GM21576 (cell line): ENCODE data around the gene OR1L8.
"Not testable (repeated sequence)": the region's sequence is repeated elsewhere in the genome, so short reads cannot be mapped to it uniquely, and the experiment has no call there.

ENCODE experiments used
- ATAC-seq: cut with Tn5 transposase; IDR thresholded peaks from one replicate; pipeline ENCODE4 v1.9.1; 2021; ENCODE audit warnings: mild to moderate bottlenecking, moderate library complexity; ENCODE audit not compliant: unreplicated experiment

The OR1L8 gene, protein sequence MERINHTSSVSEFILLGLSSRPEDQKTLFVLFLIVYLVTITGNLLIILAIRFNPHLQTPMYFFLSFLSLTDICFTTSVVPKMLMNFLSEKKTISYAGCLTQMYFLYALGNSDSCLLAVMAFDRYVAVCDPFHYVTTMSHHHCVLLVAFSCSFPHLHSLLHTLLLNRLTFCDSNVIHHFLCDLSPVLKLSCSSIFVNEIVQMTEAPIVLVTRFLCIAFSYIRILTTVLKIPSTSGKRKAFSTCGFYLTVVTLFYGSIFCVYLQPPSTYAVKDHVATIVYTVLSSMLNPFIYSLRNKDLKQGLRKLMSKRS

DNA sequence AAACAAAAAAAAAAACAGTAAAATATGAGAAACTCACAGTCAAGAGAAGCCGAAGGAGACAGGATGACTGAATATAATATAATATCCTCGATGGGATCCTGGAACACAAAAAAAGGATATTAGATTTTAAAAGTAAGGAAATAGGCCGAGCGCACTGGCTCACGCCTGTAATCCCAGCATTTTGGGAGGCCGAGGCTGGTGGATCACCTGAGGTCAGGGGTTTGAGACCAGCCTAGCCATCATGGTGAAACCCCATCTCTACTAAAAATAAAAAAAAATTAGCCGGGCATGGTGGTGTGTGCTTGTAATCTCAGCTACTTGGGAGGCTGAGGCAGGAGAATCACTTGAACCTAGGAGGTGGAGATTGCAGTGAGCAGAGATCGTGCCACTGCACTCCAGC lies at the start of gene OR1L8:
Gene OR1L8, minus strand, starts transcription at position 101 of the 400 bp plus-strand sequence. CDS start 14,907 bp downstream, outside the sequence.
- ATAC-seq: not testable (repeated sequence)

DNA sequence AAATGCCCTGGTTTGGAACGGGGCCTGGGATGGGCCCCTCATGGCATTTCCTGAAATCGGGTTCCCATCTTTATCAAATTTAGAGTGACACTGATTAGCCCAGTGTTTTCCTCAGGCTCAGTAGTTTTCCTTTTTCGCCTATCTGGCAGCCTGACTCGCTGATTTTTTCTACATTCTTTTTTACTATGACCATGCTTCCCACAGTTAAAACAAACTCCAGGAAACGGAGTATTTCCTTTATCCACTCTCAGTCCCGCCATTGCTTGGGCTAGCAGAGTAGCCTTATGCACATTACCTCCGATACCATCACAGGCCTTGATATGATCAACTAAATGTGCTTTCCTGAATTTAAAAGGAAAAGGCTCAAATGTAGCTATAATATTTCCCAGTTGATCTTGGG lies 36.8 kb upstream of the OR1L8 start:
- ATAC-seq: no peak

DNA sequence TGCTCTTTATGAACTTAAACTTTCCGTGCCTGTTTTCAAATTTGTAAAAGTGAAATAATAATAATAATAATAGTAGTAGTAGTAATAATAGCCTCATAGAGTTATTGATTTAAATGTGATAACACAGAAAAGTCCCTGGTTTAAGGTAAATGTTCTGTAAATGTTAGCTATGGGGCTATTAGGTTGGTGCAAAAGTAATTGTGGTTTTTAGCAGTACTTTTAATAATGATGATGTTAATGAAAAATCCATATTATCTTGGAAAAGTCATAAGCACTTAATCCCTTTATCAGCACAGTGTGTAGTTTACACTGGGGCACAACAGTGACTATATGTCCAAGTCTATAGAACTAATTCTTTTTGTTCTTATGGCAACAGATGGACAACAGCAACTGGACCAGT lies 31.2 kb upstream of the OR1L8 start, which contains the start of gene OR1Q1:
Gene OR1Q1, plus strand, starts transcription at position 377 of the 400 bp plus-strand sequence. Its CDS starts 0 bp downstream, at position 377.
- ATAC-seq: no peak

GRCh38 chr9:122609804-122610203 lies 26.6 kb upstream of the OR1L8 start:
- no peak for ATAC-seq

DNA sequence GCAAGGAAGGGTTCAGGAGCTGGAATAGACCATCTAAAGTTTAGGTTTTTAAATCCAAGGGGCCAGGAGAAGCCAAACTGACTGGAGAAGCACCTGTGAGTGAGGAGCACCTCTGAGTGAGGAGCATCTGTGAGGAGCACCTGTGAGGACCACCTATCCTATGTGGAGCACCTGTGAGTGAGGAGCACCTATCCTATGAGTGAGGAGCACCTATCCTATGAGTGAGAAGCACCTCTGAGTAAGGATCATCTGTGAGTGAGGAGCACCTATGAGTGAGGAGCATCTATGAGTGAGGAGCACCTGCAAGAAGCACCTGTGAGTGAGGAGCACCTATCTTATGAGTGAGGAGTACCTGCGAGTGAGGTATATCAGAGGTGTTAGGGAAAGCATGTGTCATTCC lies 23.4 kb upstream of the OR1L8 start:
- no peak for ATAC-seq

- no peak for ATAC-seq
Measured at GRCh38 chr9:122605691-122606090, 22.5 kb upstream of the OR1L8 start.

DNA sequence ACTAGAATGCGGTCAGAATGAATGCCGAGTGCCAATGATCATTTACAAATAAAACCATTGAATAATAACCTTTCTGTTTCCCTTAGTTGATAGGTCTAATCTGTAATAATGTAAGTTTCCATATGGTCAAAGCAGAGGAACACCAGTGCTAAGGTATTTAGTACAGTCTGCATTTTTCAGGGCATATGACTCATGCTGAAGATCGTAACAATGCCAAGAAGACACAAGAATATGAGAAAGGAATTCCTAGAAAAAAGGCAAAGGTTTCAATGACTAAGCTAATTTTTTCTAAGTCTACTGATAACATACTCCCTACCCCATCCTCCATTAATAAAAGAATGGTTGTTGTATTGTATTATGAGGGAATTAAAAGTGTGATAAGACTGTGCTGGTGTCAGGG lies 2.8 kb downstream of the OR1L8 start:
- no peak for ATAC-seq

- ATAC-seq: no peak
Measured at GRCh38 chr9:122579874-122580273, 3.3 kb downstream of the OR1L8 start.

DNA sequence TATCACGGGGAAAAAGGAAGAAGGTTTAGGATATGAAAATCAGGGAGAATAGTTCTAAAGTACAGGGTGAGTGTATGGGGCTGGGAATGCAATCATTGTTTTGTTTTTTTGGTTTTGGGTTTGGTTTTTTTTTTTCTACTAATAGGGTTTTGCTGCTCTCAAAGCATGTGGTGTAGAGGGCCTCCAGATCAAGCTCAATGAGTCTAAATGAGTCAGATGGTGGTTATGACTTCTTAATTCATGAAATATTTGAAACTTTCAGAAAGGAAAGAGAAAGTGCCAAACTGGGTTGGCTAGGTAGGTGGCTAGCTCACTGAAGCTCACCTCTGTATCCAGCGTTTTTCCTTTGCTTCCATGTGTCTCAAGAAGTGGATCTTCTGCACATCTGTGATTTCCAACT lies 10.7 kb downstream of the OR1L8 start:
- ATAC-seq: no peak

DNA sequence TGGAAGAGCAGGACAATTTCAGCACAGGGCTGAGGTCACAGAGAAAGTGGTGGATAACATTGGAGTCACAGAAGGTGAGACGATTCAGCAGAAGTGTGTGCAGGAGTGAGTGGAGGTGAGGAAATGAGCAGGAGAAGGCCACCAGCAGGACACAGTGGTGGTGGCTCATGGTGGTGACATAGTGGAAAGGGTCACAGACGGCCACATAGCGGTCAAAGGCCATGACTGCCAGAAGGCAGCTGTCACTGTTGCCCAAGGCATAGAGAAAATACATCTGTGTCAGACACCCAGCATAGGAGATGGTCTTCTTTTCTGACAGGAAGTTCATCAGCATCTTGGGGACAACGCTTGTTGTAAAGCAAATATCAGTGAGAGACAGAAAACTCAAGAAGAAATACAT lies 15.3 kb downstream of the OR1L8 start:
- no peak for ATAC-seq

- no peak for ATAC-seq
Measured at GRCh38 chr9:122562134-122562760, 20.9 kb downstream of the OR1L8 start.

GRCh38 chr9:122561446-122561845 lies 21.7 kb downstream of the OR1L8 start:
- ATAC-seq: no peak

GRCh38 chr9:122552812-122553211 lies 30.4 kb downstream of the OR1L8 start, which contains the start of gene OR1N2:
TSS of gene OR1N2 (plus strand) at chr9:122553112. CDS start at chr9:122553212, 100 bp downstream.
- ATAC-seq: no peak

GRCh38 chr9:122551371-122551770 lies 31.8 kb downstream of the OR1L8 start:
- no peak for ATAC-seq

DNA sequence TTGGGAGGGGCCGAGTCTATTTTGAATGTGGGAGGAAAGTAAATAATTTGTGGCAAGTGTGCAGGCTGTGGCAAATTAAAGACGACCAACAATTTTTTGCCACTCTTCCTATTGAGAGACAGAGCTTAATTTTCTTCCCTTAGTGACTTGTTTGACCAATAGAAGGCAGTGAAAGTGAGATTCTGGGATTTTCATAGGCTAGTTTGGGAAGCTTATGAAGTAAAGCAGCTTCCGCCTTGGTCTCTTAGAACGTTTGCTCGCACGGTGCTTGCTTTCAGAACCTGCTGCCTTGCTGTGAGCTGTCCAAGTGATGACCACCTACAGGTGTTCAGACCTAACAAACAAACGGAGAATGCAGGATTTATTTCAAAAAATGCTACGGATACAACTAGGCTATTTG lies 37.0 kb downstream of the OR1L8 start:
- no peak for ATAC-seq

- no peak for ATAC-seq
Measured at GRCh38 chr9:122538757-122539156, 44.4 kb downstream of the OR1L8 start.

- ATAC-seq: not testable (repeated sequence)
Measured at GRCh38 chr9:122537066-122537465, 46.1 kb downstream of the OR1L8 start.

GRCh38 chr9:122536134-122536533 lies 47.0 kb downstream of the OR1L8 start:
- no peak for ATAC-seq

DNA sequence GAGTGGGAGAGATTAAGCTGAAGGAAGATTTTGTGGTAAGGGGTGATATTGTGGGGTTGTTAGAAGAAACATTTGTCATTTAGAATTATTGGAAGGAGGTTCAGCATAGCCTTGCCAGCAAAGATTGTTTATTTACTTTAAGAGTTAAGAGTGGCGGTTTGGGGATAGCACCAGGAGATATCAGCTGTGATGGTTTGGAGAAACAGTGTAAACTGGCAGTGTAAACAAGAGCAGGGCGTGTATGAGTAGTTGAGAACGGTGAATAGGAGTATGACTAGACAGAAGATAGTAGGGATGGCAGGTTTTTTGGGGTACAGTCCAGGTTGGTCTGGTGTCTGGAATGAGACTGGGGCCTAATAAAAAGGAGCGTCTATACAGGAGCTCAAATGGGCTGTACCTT lies 52.0 kb downstream of the OR1L8 start:
- not testable (repeated sequence) for ATAC-seq

DNA sequence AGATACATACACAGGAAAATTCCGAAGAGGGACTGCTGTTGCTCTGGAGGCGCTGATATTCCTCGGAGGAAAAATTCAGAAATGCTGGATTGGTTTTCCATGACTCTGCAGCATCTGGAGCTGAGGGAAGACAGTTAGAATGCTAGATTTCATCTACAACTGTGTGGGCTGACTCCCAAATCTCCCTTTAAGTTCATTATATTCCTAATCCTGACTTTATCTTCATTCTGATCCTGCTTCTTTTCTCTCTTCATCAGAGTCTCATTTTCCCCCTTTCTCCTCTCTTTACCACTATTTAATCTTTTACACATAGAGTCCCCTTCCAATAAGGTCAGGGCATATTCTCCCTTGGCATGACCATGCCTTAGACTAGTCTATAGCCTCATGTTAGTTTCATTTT lies 56.0 kb downstream of the OR1L8 start, which contains the start of gene OR1N1:
Gene OR1N1, minus strand, starts transcription at position 101 of the 400 bp plus-strand sequence. Its CDS starts 0 bp downstream, at position 101.
- no peak for ATAC-seq

DNA sequence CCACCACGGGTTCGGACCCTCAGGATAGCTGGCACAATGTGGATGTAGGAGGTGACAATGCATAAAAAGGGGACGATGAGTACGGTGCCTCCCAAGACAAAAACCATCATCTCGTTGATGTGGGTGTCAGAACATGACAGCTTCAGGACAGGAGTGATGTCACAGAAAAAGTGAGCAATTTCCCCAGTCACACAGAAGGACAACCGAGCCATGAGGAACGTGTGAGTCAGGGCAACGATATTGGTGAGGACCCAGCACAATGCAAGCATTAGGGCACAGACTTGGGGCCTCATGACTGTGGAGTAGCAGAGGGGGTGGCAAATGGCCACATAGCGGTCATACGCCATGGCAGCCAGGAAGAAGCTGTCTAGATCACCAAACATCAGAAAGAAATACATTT lies 56.6 kb downstream of the OR1L8 start:
- no peak for ATAC-seq

DNA sequence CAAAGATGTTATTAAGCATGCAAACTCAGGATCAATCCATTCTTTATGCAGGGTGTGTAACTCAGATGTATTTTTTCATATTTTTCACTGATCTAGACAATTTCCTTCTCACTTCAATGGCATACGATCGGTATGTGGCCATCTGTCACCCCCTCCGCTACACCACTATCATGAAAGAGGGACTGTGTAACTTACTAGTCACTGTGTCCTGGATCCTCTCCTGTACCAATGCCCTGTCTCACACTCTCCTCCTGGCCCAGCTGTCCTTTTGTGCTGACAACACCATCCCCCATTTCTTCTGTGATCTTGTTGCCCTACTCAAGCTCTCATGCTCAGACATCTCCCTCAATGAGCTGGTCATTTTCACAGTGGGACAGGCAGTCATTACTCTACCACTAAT lies 63.8 kb downstream of the OR1L8 start:
- no peak for ATAC-seq
